CD4-positive, alpha-beta T cell (primary cell): ENCODE data around the gene ADGRB3. TPM values are rescaled to one million over a fixed set of nuclear protein-coding genes. Genes with fewer than 3 reads are reported as not detected.

Experiments
- ATAC-seq: fragments of 200-7000 bp; cut with Tn5 transposase; one replicate; pipeline ENCODE4 v1.10.0; 2022; ENCODE audit warnings: mild to moderate bottlenecking; ENCODE audit not compliant: poor library complexity
- CTCF ChIA-PET: fragments of 350-600 bp; sonication (Branson Sonifier 250); formaldehyde crosslinking; loops from one replicate; lab custom pipeline; 2021; ENCODE audit warnings: antibody characterized with exemption, inconsistent platforms; lab: Charles Lee
- POLR2A ChIA-PET: fragments of 350-600 bp; sonication (Branson Sonifier 250); formaldehyde crosslinking; loops from one replicate; lab custom pipeline; 2021; ENCODE audit warnings: antibody characterized with exemption, inconsistent platforms; lab: Charles Lee
- DNase-seq, 14 experiments: peaks; one replicate each; pipeline ENCODE4 v3.0.0-alpha.2; 2013 to 2020; ENCODE audit warnings: mixed read lengths in 2 of 14
- H3K27ac ChIP-seq, 2 donors: one replicate each; pipeline versions ENCODE4 v1.5.1 to v1.7.0; 2013; ENCODE audit warnings: low read length in 2 of 2, low read depth in 1 of 2, mild to moderate bottlenecking in 1 of 2
- H3K27me3 ChIP-seq, 2 experiments: 1 replicate in 1 of 2; 2 replicates in 1 of 2; pipeline versions ENCODE4 v1.6.1 to v1.7.0; 2013; ENCODE audit warnings: low read length in 2 of 2, control low read depth in 1 of 2, mild to moderate bottlenecking in 1 of 2, moderate library complexity in 1 of 2; ENCODE audit not compliant: insufficient read depth in 2 of 2, control insufficient read depth in 1 of 2
- H3K36me3 ChIP-seq: one replicate; pipeline ENCODE4 v1.6.1; 2013; ENCODE audit warnings: low read length, control low read depth; ENCODE audit not compliant: insufficient read depth
- H3K4me1 ChIP-seq: one replicate; pipeline ENCODE4 v1.6.1; 2013; ENCODE audit warnings: low read length, control low read depth; ENCODE audit not compliant: insufficient read depth
- H3K4me3 ChIP-seq: one replicate; pipeline ENCODE4 v1.5.1; 2013; ENCODE audit warnings: mild to moderate bottlenecking, low read length, moderate library complexity
- H3K9me3 ChIP-seq, 2 experiments: 1 replicate in 1 of 2; 2 replicates in 1 of 2; pipeline versions ENCODE4 v1.6.1 to v1.7.0; 2013; ENCODE audit warnings: low read length in 2 of 2, mild to moderate bottlenecking in 2 of 2, control low read depth in 1 of 2, moderate library complexity in 1 of 2; ENCODE audit not compliant: control insufficient read depth in 1 of 2, insufficient read depth in 1 of 2
- H3K27ac Mint-ChIP-seq: one replicate; pipeline ENCODE4 v1.8.0; 2020; ENCODE audit warnings: mixed read lengths
- H3K27me3 Mint-ChIP-seq: one replicate; pipeline ENCODE4 v1.8.0; 2021; ENCODE audit warnings: mixed read lengths
- H3K36me3 Mint-ChIP-seq: one replicate; pipeline ENCODE4 v1.8.0; 2021; ENCODE audit warnings: low read depth, mixed read lengths
- H3K4me1 Mint-ChIP-seq: one replicate; pipeline ENCODE4 v1.8.0; 2021; ENCODE audit warnings: low read depth, mixed read lengths
- H3K4me3 Mint-ChIP-seq: one replicate; pipeline ENCODE4 v1.8.0; 2020; ENCODE audit warnings: mild to moderate bottlenecking, mixed read lengths
- H3K9me3 Mint-ChIP-seq: one replicate; pipeline ENCODE4 v1.8.0; 2020; ENCODE audit warnings: mixed read lengths
- CTCF ChIP-seq: fragments of 200-600 bp; IDR thresholded peaks from one replicate; pipeline ENCODE4 v1.8.0; 2022; ENCODE audit warnings: antibody characterized with exemption, mild to moderate bottlenecking
- intact Hi-C, 2 experiments: fragments of 100-400 bp; cut with DNase I in 1 of 2; cut with micrococcal nuclease in 1 of 2; formaldehyde crosslinking; loops; one replicate each; pipeline versions ENCODE4 v1.15.1 to v1.9.0; 2023 to 2025; cut with DNase I, micrococcal nuclease
- total RNA-seq, 174 experiments: library from RNA in 2 of 174; stranded (reverse) in 2 of 174; gene quantifications; one replicate each; pipeline ENCODE4 v1.2.3 and lab custom pipeline; 2021 to 2026

ADGRB3 gene
- total RNA-seq, 2 experiments from 2014 or later = not detected

GRCh38 chr6:69370763-69371162, 735.7 kb downstream of the ADGRB3 start:
- no peak for DNase-seq
- no peaks in the 10 kb centered on the region for H3K27me3 Mint-ChIP-seq
- no peak for TF ChIP-seq CTCF
- H3K4me3 Mint-ChIP-seq = no peak overlapping the region
- H3K4me1 Mint-ChIP-seq = no peaks in the 10 kb centered on the region
- no peaks in the 10 kb centered on the region for H3K36me3 Mint-ChIP-seq
- ChIA-PET POLR2A (no interaction called here), CTCF (no interaction called here)
- no peak for ATAC-seq
- H3K27me3 ChIP-seq = no peaks in the 10 kb centered on the region
- no peak overlapping the region for H3K27ac Mint-ChIP-seq
- H3K4me1 ChIP-seq = no peaks in the 10 kb centered on the region
- H3K9me3 Mint-ChIP-seq = no peaks in the 10 kb centered on the region
- H3K4me3 ChIP-seq = no peak overlapping the region
- no peak overlapping the region for H3K27ac ChIP-seq
- no peaks in the 10 kb centered on the region for H3K36me3 ChIP-seq
- H3K9me3 ChIP-seq = no peaks in the 10 kb centered on the region
- intact Hi-C loops = no loop called here

- Histone ChIP-seq H3K4me1 (no peaks in the 10 kb centered on the region), H3K4me3 (no peak overlapping the region), H3K27ac (no peak overlapping the region), H3K9me3 (no peaks in the 10 kb centered on the region), H3K27me3 (no peaks in the 10 kb centered on the region), H3K36me3 (no peaks in the 10 kb centered on the region)
- no peak for ATAC-seq
- ChIA-PET CTCF (no interaction called here), POLR2A (no interaction called here)
- Mint-ChIP-seq H3K4me3 (no peak overlapping the region), H3K27me3 (no peaks in the 10 kb centered on the region), H3K9me3 (no peaks in the 10 kb centered on the region), H3K27ac (no peak overlapping the region), H3K36me3 (no peaks in the 10 kb centered on the region), H3K4me1 (no peaks in the 10 kb centered on the region)
- TF ChIP-seq CTCF = no peak
- DNase-seq = no peak
- intact Hi-C loops = no loop called here
Measured at GRCh38 chr6:69378326-69378725, 743.2 kb downstream of the ADGRB3 start.

GRCh38 chr6:69379518-69379917, 744.4 kb downstream of the ADGRB3 start:
- no peaks in the 10 kb centered on the region for H3K9me3 ChIP-seq
- no peaks in the 10 kb centered on the region for H3K27me3 ChIP-seq
- ATAC-seq = no peak
- no peak overlapping the region for H3K27ac ChIP-seq
- Mint-ChIP-seq H3K9me3 (no peaks in the 10 kb centered on the region), H3K4me3 (no peak overlapping the region), H3K4me1 (no peaks in the 10 kb centered on the region), H3K36me3 (no peaks in the 10 kb centered on the region), H3K27ac (no peak overlapping the region), H3K27me3 (no peaks in the 10 kb centered on the region)
- TF ChIP-seq CTCF = no peak
- no peak overlapping the region for H3K4me3 ChIP-seq
- ChIA-PET CTCF (no interaction called here), POLR2A (no interaction called here)
- no peak for DNase-seq
- H3K4me1 ChIP-seq = no peaks in the 10 kb centered on the region
- H3K36me3 ChIP-seq = no peaks in the 10 kb centered on the region
- intact Hi-C loops = no loop called here
